GM18868 (cell line): Measurements from ENCODE around the gene KRT84.
"Not testable (repeated sequence)": the region's sequence is repeated elsewhere in the genome, so short reads cannot be mapped to it uniquely, and the experiment has no call there.

Experiments
- ATAC-seq: cut with Tn5 transposase; IDR thresholded peaks from one replicate; pipeline ENCODE4 v1.9.1; 2021; ENCODE audit warnings: mild to moderate bottlenecking, moderate library complexity; ENCODE audit not compliant: unreplicated experiment

Gene KRT84

GRCh38 chr12:52347551-52348510 lies 37.6 kb downstream of the KRT84 start:
- no peak for ATAC-seq

GRCh38 chr12:52347016-52347415 lies 38.4 kb downstream of the KRT84 start:
- ATAC-seq, result no peak

GRCh38 chr12:52346593-52346992 lies 38.9 kb downstream of the KRT84 start:
- ATAC-seq, result no peak

GRCh38 chr12:52345041-52345440 lies 40.4 kb downstream of the KRT84 start:
- not testable (repeated sequence) for ATAC-seq

GRCh38 chr12:52344111-52344510 lies 41.3 kb downstream of the KRT84 start:
- ATAC-seq, result no peak

GRCh38 chr12:52343550-52343949 lies 41.9 kb downstream of the KRT84 start:
- ATAC-seq, result no peak

GRCh38 chr12:52342781-52343490 lies 42.5 kb downstream of the KRT84 start:
- no peak for ATAC-seq

GRCh38 chr12:52341066-52341580 lies 44.3 kb downstream of the KRT84 start:
- ATAC-seq, result no peak

- ATAC-seq, result no peak
Observed at GRCh38 chr12:52338241-52338960, 47.1 kb downstream of the KRT84 start.

GRCh38 chr12:52337054-52337453 lies 48.4 kb downstream of the KRT84 start:
- no peak for ATAC-seq

GRCh38 chr12:52336641-52337040 lies 48.8 kb downstream of the KRT84 start:
- ATAC-seq, result no peak

GRCh38 chr12:52335598-52336262 lies 49.7 kb downstream of the KRT84 start:
- no peak for ATAC-seq

GRCh38 chr12:52334185-52334584 lies 51.3 kb downstream of the KRT84 start:
- ATAC-seq, result no peak

- no peak for ATAC-seq
Observed at GRCh38 chr12:52333321-52333720, 52.1 kb downstream of the KRT84 start.

- ATAC-seq, result no peak
Observed at GRCh38 chr12:52332381-52332780, 53.1 kb downstream of the KRT84 start.

GRCh38 chr12:52331833-52332232 lies 53.6 kb downstream of the KRT84 start:
- ATAC-seq, result no peak

- ATAC-seq, result no peak
Observed at GRCh38 chr12:52331039-52331438, 54.4 kb downstream of the KRT84 start.

- ATAC-seq, result no peak
Observed at GRCh38 chr12:52327830-52328500, 57.5 kb downstream of the KRT84 start.
